ACHN (cell line): ENCODE data around the gene TPSB2.
"Not testable (repeated sequence)": the region's sequence is repeated elsewhere in the genome, so short reads cannot be mapped to it uniquely, and the experiment has no call there.

Experiments used
- DNase-seq: peaks from one replicate; pipeline ENCODE4 v3.0.0-alpha.2; 2015
- in situ Hi-C: cut with HindIII; loops from 2 replicates; pipeline ENCODE4 v1.10.0; 2017; ENCODE audit warnings: low sequenced_read_pairs, low pct_ligation_motif_present, low pct_unique_long_range_greater_than_20kb

TPSB2 gene

GRCh38 chr16:1195393-1195666, 34.7 kb downstream of the TPSB2 start:
- in situ Hi-C loops, result no loop called here
- DNase-seq, result no peak

- in situ Hi-C loops, result no loop called here
- DNase-seq, result no peak
These were observed 35.2 kb downstream of the TPSB2 start for GRCh38 chr16:1194665-1195392.

GRCh38 chr16:1193825-1194581, 36.0 kb downstream of the TPSB2 start:
- in situ Hi-C loops, result no loop called here

GRCh38 chr16:1193143-1193824, 36.7 kb downstream of the TPSB2 start:
- in situ Hi-C loops, result no loop called here
- DNase-seq, result no peak

More at GRCh38 chr16:1193825-1194581, 36.0 kb downstream of the TPSB2 start:
- no peak for DNase-seq

GRCh38 chr16:1192384-1193073, 37.5 kb downstream of the TPSB2 start:
- DNase-seq, result no peak

GRCh38 chr16:1190789-1191188, 39.2 kb downstream of the TPSB2 start:
- DNase-seq, in situ Hi-C loops: not testable (repeated sequence)

More at GRCh38 chr16:1192384-1193073, 37.5 kb downstream of the TPSB2 start:
- in situ Hi-C loops, result no loop called here

GRCh38 chr16:1189455-1189854, 40.5 kb downstream of the TPSB2 start:
- in situ Hi-C loops, result no loop called here
- DNase-seq, result no peak

GRCh38 chr16:1188432-1189189, 41.4 kb downstream of the TPSB2 start:
- in situ Hi-C loops, result no loop called here
- peak; percentile 74 for DNase-seq

- in situ Hi-C loops, DNase-seq: not testable (repeated sequence)
These were observed 44.4 kb downstream of the TPSB2 start for GRCh38 chr16:1185460-1186207.

GRCh38 chr16:1184980-1185379, 45.0 kb downstream of the TPSB2 start:
- DNase-seq, result no peak
- in situ Hi-C loops, result no loop called here

GRCh38 chr16:1184156-1184868, 45.7 kb downstream of the TPSB2 start:
- DNase-seq, result peak; percentile 59
- in situ Hi-C loops, result no loop called here

GRCh38 chr16:1182950-1183907, 46.8 kb downstream of the TPSB2 start:
- in situ Hi-C loops, result no loop called here
- DNase-seq, result peak; percentile 81

- peak; percentile 93 for DNase-seq
- in situ Hi-C loops, result no loop called here
These were observed 47.7 kb downstream of the TPSB2 start for GRCh38 chr16:1182316-1182671.

GRCh38 chr16:1181404-1182315, 48.3 kb downstream of the TPSB2 start:
- in situ Hi-C loops, result no loop called here
- DNase-seq, result no peak
